ENCODE data around the gene RNASEH1. TPM values are rescaled to one million over a fixed set of nuclear protein-coding genes. Genes with fewer than 3 reads are reported as not detected.
A peak's percentile ranks its signal among the peaks of the same experiment; 100 is the strongest.

RNASEH1 gene
- total RNA-seq (10 to 100 TPM; 15.6 to 32.4 (median 20.9) TPM), polyA plus RNA-seq (10 to 100 TPM; 11.5 to 45.6 (median 21.1) TPM)
- long read RNA-seq, donor 1, transcript RNASEH1-201 (8 exons, 1,887 nt): major isoform, 37 of 44 reads
- long read RNA-seq, donor 1, partial matches to known transcripts: 4 of 44 reads
- long read RNA-seq, donor 1, other reads (novel, unspliced or antisense): 3 of 44 reads
- long read RNA-seq, donor 2, transcript RNASEH1-201 (8 exons, 1,887 nt): major isoform, 113 of 125 reads
- long read RNA-seq, donor 2, partial matches to known transcripts: 1 of 125 reads
- long read RNA-seq, donor 2, other reads (novel, unspliced or antisense): 9 of 125 reads

GRCh38 chr2:3558205-3559014 is at the start of gene RNASEH1:
Gene RNASEH1, minus strand, starts transcription at chr2:3558333. Its CDS starts 73 bp downstream, at chr2:3558260.
- no peak for TF ChIP-seq CTCF (IDR thresholded peaks at IDR 0.05)
- H3K4me3 ChIP-seq: peak within 1 kb of the TSS; percentile 97
- no peaks in the 10 kb centered on the region for H3K9me3 ChIP-seq
- intact Hi-C loops (cut with DNase I): loop anchor here (2.0 to 5.0 kb wide), 3 partner anchors 16 to 86 kb away; partner anchors contain the start of genes RPS7 (in 2 of the 2) and ADI1 (in 1 of the 2)
- peak within 1 kb of the TSS; percentile 97 for H3K27ac ChIP-seq
- ATAC-seq (peak; percentile 98 to 99 (median 98)), DNase-seq (peak; percentile 99)
- peaks cover 4 to 53% of the 10 kb centered on the region in 2 donors for H3K36me3 ChIP-seq (ENCODE audit: insufficient read depth in 1 of 2, low read depth in 1 of 2)
- no peaks in the 10 kb centered on the region for H3K27me3 ChIP-seq (ENCODE audit: insufficient read depth in 3 of 3, low read length in 2 of 3)
- peaks cover 14% of the 10 kb centered on the region for H3K4me1 ChIP-seq
- WGBS, 3 donors: 0 to 1% (median 0%) methylated on average over 37 to 67 of the region's 67 CpGs

- intact Hi-C loops (cut with DNase I): no loop called here
- WGBS, 3 donors: 66 to 76% (median 67%) methylated on average over 37 of the region's 37 CpGs
- Histone ChIP-seq H3K27me3 (ENCODE audit: insufficient read depth in 3 of 3, low read length in 2 of 3) (peaks cover 0 to 17% (median 9%) of the 10 kb centered on the region in 3 donors), H3K4me3 (no peak overlapping the region), H3K27ac (no peak overlapping the region), H3K36me3 (ENCODE audit: insufficient read depth in 1 of 2, low read depth in 1 of 2) (no peaks in the 10 kb centered on the region), H3K4me1 (no peaks in the 10 kb centered on the region), H3K9me3 (no peaks in the 10 kb centered on the region)
- DNase-seq: peak in 1 of 2 donors; percentile 54
- no peak for TF ChIP-seq CTCF (IDR thresholded peaks at IDR 0.05)
- ATAC-seq: peak in 1 of 4 donors; percentile 60
These were observed 48.5 kb upstream of the RNASEH1 start for GRCh38 chr2:3606370-3607201.

- H3K4me1 ChIP-seq: no peaks in the 10 kb centered on the region
- no peak overlapping the region for H3K4me3 ChIP-seq
- no peaks in the 10 kb centered on the region for H3K9me3 ChIP-seq
- H3K27me3 ChIP-seq (ENCODE audit: insufficient read depth in 3 of 3, low read length in 2 of 3): peaks cover 0 to 18% (median 10%) of the 10 kb centered on the region in 3 donors
- DNase-seq (no peak), ATAC-seq (peak in 1 of 4 donors; percentile 8)
- intact Hi-C loops (cut with DNase I): no loop called here
- no peak for TF ChIP-seq CTCF (IDR thresholded peaks at IDR 0.05)
- no peak overlapping the region for H3K27ac ChIP-seq
- 80 to 85% (median 84%) methylated on average over 11 of the region's 11 CpGs for WGBS, 3 donors
- no peaks in the 10 kb centered on the region for H3K36me3 ChIP-seq (ENCODE audit: insufficient read depth in 1 of 2, low read depth in 1 of 2)
These were observed 47.9 kb upstream of the RNASEH1 start for GRCh38 chr2:3606028-3606369.

GRCh38 chr2:3604991-3605961 is 47.1 kb upstream of the RNASEH1 start:
- H3K27ac ChIP-seq: no peak overlapping the region
- H3K27me3 ChIP-seq (ENCODE audit: insufficient read depth in 3 of 3, low read length in 2 of 3): peaks cover 0 to 25% (median 10%) of the 10 kb centered on the region in 3 donors
- ATAC-seq (peak in 1 of 4 donors; percentile 84), DNase-seq (peak in 1 of 2 donors; percentile 88)
- H3K4me3 ChIP-seq: no peak overlapping the region
- no peak for TF ChIP-seq CTCF (IDR thresholded peaks at IDR 0.05)
- intact Hi-C loops (cut with DNase I): no loop called here
- WGBS, 3 donors: 32 to 49% (median 48%) methylated on average over 25 to 37 of the region's 44 CpGs
- no peaks in the 10 kb centered on the region for H3K4me1 ChIP-seq
- H3K9me3 ChIP-seq: no peaks in the 10 kb centered on the region
- H3K36me3 ChIP-seq (ENCODE audit: insufficient read depth in 1 of 2, low read depth in 1 of 2): no peaks in the 10 kb centered on the region

All from psoas muscle (tissue), 8 donors.